HG02981 (cell line): ENCODE measurements around the gene TUBA4A.
"Not testable (repeated sequence)": the region's sequence is repeated elsewhere in the genome, so short reads cannot be mapped to it uniquely, and the experiment has no call there.

Source experiments
- ATAC-seq: cut with Tn5 transposase; IDR thresholded peaks from one replicate; pipeline ENCODE4 v1.9.1; 2021; ENCODE audit warnings: mild to moderate bottlenecking, moderate library complexity; ENCODE audit not compliant: unreplicated experiment

Gene TUBA4A

GRCh38 chr2:219214141-219214540 is 39.6 kb downstream of the TUBA4A start:
- no peak for ATAC-seq

GRCh38 chr2:219213486-219214071 is 40.1 kb downstream of the TUBA4A start:
- ATAC-seq, result no peak

GRCh38 chr2:219213026-219213415 is 40.7 kb downstream of the TUBA4A start:
- ATAC-seq, result no peak

DNA sequence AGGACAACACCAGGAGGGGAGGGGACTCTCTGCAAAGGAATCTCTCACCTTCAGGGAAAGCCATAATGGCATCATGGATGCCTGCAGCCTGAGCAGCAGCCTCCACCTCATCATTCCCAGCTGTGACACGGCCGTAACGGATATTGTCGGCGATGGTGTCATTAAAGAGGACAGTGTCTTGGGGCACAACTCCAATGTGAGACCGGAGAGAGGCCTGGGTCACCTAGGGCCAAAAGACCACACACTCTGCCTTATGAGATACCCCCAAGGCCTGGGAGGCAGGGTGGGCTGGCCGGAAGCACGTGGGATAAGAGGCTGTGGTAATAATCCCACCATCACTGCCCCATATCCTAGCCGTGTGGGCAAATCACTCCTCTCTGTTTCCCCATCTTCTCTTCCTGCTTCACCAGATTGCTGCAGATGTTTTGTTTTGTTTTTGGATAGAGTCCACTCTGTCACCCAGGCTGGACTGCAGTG is 42.8 kb downstream of the TUBA4A start:
- ATAC-seq, result no peak

- ATAC-seq, result no peak
These were observed 43.4 kb downstream of the TUBA4A start for GRCh38 chr2:219210196-219210885.

DNA sequence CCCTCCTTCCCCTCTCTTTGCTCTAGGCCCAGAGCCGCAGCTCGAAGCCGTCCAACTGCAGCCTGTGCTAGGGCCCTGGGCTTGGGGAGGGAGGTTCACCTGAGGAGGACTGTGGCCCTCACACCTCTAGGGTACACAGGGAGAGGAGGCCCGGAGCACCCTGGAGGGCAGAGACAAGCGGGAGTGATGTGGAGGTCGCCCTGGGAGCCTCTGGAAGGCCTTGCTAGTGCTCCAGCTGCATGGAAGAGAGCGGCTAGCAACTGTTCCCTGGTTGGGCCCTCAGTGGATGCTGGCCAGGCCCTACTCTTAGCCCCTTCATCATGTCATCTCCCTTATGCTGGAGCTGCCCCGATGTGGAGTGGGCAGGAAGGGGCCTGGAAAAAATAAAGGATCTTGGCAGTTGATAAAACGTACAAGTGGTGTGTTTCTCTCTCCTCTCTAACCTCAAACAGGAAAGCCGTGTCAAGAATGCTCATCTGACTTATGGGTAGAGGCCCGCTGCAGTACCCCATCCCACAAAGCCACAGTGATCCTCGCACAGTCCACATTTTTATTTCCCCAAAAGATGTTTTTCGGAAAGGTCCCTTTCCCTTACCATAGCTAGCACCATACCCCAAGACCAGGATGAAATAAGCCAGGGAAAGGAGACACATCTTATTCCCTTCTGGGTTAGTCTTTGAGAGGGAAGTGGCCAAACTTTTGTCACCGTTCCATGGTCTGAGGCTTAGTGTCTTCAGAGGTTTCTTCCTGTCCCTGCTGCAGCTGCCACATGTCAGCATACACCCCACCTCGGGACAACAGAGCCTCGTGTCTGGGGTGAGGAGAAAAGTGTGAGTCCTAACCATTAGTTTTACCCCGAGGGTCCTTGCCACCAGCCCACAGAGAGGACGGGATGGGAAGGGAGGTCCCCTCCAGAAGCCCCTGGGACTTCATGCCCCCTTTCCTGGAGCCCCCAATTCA is 44.2 kb downstream of the TUBA4A start:
- ATAC-seq, result no peak

GRCh38 chr2:219207884-219208740 is 45.6 kb downstream of the TUBA4A start:
- no peak for ATAC-seq

DNA sequence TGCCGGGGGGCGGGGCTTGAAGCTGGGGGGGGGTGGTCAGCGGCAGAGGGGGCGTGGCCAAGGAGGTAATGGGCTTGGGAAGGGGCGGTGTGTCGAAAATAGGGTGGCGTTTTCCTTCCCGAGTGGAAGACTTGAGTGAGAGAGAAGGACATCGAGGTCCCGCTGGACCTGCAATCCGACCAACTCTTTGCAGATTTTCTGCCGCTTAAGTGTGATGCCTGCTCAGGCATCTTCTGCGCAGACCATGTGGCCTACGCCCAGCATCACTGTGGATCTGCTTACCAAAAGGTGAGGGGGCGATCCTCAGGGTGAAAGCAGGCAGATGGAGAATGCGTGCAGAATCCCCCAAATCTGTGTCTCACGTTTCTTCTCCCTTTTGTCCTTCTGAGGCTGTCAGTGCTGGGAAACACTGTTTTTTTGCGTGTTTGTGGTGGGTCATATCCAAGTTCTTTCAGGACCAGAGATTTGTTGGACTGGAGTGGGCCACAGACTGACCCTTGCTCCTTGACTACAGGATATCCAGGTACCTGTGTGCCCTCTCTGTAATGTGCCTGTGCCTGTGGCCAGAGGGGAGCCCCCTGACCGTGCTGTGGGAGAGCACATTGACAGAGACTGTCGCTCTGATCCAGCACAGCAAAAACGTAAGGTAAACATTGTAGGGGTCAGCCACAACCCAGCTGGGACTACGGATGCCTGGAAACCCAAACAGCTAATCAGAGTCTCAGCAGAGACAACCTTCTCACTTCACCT is 46.4 kb downstream of the TUBA4A start:
- no peak for ATAC-seq

- peak; percentile 98 for ATAC-seq
These were observed 47.2 kb downstream of the TUBA4A start, which contains the start of gene ZFAND2B for GRCh38 chr2:219206328-219207133. Gene ZFAND2B (plus strand): TSS chr2:219206782. CDS start chr2:219206988, 206 bp downstream.

DNA sequence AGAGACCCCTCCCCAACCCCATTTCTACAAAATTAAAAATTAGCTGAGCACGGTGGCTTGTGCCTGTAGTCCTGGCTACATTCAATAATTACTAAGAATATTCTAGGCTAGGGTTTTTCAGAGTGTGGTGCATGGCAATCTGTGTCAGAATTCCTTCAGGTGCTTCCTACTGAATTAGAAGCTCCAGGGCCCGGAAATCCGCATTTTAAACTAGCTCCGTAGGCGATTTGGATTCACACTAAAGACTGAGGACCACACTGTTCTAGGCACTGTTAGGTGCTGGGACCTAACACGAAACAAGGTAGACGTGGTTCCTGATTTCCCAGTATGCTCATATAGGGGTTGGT is 47.8 kb downstream of the TUBA4A start:
- ATAC-seq, result no peak

GRCh38 chr2:219205165-219205538 is 48.6 kb downstream of the TUBA4A start:
- no peak for ATAC-seq

GRCh38 chr2:219204425-219205164 is 49.1 kb downstream of the TUBA4A start:
- no peak for ATAC-seq

DNA sequence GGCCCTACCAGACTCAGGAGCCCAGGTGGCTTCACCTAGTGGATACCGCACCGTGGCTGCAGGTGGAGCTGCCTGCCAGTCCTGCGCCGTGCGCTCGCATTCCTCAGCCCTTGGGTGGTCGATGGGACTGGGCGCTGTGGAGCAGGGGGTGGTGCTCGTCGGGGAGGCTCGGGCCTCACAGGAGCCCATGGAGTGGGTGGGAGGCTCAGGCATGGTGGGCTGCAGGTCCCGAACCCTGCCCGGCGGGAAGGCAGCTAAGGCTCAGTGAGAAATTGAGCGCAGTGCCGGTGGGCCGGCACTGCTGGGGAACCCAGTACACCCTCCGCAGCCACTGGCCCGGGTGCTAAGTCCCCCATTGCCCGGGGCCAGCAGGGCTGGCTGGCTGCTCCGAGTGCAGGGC is 52.4 kb downstream of the TUBA4A start:
- ATAC-seq, result not testable (repeated sequence)

- ATAC-seq, result not testable (repeated sequence)
These were observed 53.0 kb downstream of the TUBA4A start for GRCh38 chr2:219200502-219201326.
